Neutrophil (primary cell): ENCODE results near the gene CHST9.
"Not testable (repeated sequence)": the region's sequence is repeated elsewhere in the genome, so short reads cannot be mapped to it uniquely, and the experiment has no call there.

ENCODE experiments used
- H3K27ac ChIP-seq: fragments of 200-600 bp; sonication (generic); 2 replicates; pipeline ENCODE4 v1.5.1; 2016; ENCODE audit warnings: mild to moderate bottlenecking, moderate library complexity
- H3K27me3 ChIP-seq: fragments of 200-600 bp; sonication (generic); 2 replicates; pipeline ENCODE4 v1.6.0; 2016; ENCODE audit warnings: mild to moderate bottlenecking
- H3K36me3 ChIP-seq: fragments of 200-600 bp; sonication (generic); 2 replicates; pipeline ENCODE4 v1.5.1; 2017
- H3K4me1 ChIP-seq, 2 experiments: fragments of 200-600 bp in 1 of 2; sonication (generic) in 1 of 2; 1 replicate in 1 of 2; 2 replicates in 1 of 2; pipeline versions ENCODE4 v1.5.1 to v1.6.1; 2013 to 2016; ENCODE audit warnings: low read depth in 1 of 2, low read length in 1 of 2, mild to moderate bottlenecking in 1 of 2, moderate library complexity in 1 of 2; ENCODE audit not compliant: control insufficient read depth in 1 of 2, insufficient read depth in 1 of 2
- H3K4me3 ChIP-seq, 2 experiments: fragments of 200-600 bp in 1 of 2; sonication (generic) in 1 of 2; 1 replicate in 1 of 2; 2 replicates in 1 of 2; pipeline ENCODE4 v1.5.1; 2013 to 2016; ENCODE audit warnings: low read depth in 1 of 2, low read length in 1 of 2, mild to moderate bottlenecking in 1 of 2, moderate library complexity in 1 of 2
- H3K9me3 ChIP-seq: fragments of 200-600 bp; sonication (generic); 2 replicates; pipeline ENCODE4 v1.5.1; 2016
- TF ChIP-seq, protein P1 (sequence below): fragments of 200-600 bp; sonication (generic); IDR thresholded peaks from 2 replicates; pipeline ENCODE4 v1.5.1; 2016; ENCODE audit warnings: antibody characterized with exemption

Gene CHST9

GRCh38 chr18:26931659-26932058 is 253.4 kb downstream of the CHST9 start:
- Histone ChIP-seq H3K9me3 (no peaks in the 10 kb centered on the region), H3K27me3 (no peaks in the 10 kb centered on the region), H3K36me3 (no peaks in the 10 kb centered on the region), H3K4me3 (no peak overlapping the region), H3K4me1 (no peaks in the 10 kb centered on the region), H3K27ac (no peak overlapping the region)
- TF ChIP-seq, protein P1, sequence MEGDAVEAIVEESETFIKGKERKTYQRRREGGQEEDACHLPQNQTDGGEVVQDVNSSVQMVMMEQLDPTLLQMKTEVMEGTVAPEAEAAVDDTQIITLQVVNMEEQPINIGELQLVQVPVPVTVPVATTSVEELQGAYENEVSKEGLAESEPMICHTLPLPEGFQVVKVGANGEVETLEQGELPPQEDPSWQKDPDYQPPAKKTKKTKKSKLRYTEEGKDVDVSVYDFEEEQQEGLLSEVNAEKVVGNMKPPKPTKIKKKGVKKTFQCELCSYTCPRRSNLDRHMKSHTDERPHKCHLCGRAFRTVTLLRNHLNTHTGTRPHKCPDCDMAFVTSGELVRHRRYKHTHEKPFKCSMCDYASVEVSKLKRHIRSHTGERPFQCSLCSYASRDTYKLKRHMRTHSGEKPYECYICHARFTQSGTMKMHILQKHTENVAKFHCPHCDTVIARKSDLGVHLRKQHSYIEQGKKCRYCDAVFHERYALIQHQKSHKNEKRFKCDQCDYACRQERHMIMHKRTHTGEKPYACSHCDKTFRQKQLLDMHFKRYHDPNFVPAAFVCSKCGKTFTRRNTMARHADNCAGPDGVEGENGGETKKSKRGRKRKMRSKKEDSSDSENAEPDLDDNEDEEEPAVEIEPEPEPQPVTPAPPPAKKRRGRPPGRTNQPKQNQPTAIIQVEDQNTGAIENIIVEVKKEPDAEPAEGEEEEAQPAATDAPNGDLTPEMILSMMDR = no peak

DNA sequence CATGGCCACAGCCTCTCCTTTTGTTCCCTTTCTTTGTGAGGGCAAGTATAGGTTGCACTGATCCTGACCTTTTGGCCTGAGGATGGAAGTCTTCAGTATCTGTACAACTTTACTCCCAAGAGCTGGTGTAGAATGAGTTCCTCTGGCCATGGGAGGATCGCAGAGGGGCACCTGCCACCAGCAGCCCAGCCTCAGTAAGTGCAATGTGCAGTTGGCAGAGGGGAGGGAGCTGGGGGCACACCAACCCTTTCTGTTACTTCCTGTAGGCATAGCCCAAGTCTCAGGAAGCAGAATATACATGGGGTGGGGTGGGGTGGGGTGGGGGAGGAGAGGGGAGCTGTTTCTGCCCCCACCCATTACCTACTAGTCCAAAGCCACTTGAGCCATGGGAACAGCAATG is 254.5 kb downstream of the CHST9 start:
- Histone ChIP-seq H3K4me1 (no peaks in the 10 kb centered on the region), H3K9me3 (no peaks in the 10 kb centered on the region)
- TF ChIP-seq, protein P1 = no peak

GRCh38 chr18:26928670-26929313 is 256.3 kb downstream of the CHST9 start:
- Histone ChIP-seq H3K27ac (no peak overlapping the region), H3K9me3 (no peaks in the 10 kb centered on the region), H3K36me3 (no peaks in the 10 kb centered on the region), H3K4me1 (no peaks in the 10 kb centered on the region), H3K27me3 (no peaks in the 10 kb centered on the region), H3K4me3 (no peak overlapping the region)
- TF ChIP-seq, protein P1 = no peak

More for the DNA sequence above, 254.5 kb downstream of the CHST9 start:
- no peaks in the 10 kb centered on the region for H3K27me3 ChIP-seq
- no peak overlapping the region for H3K27ac ChIP-seq
- H3K36me3 ChIP-seq = no peaks in the 10 kb centered on the region
- no peak overlapping the region for H3K4me3 ChIP-seq

DNA sequence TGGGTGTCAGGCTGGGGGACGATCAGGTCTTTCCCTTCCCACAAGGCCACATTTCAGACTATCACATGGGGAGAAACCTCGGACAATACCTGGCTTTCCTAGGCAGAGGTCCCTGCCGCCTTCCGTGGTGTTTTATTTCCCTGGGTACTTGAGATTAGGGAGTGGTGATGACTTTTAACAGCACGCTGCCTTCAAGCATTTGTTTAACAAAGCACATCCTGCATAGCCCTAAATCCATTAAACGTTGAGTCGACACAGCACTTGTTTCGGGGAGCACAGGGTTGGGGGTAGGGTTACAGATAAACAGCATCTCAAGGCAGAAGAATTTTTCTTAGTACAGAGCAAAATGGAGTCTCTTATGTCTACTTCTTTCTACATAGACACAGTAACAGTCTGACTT is 257.3 kb downstream of the CHST9 start:
- not testable (repeated sequence) for H3K27ac ChIP-seq, H3K36me3 ChIP-seq, H3K4me3 ChIP-seq, H3K27me3 ChIP-seq, H3K9me3 ChIP-seq, H3K4me1 ChIP-seq

DNA sequence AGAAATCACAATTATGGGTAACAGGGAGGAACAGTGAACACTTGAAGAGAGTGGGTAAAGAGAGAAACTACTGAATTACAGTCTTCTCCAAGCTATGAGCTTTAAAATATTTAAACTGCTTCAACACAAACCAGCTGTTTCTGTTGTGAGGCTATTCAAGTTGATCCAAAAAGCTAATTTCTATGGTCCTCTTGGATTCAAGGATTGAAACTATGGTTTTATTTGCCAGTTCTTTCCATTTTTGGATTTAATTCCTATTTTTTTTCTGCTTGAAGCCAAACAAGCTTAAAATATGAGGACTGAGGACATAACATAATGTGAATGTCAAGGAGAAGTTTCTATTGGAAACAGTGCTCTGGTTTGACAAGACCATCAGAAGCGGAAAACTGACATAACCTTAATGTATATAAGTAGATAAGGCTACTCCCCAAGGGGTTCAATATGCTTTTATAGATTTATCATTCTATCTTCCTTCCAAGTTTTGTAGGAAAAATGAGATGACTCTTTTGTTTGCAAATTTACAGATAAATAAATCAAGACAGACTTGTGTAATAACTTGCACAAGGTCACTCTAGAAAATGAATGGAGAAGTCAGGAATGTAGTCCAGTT is 258.9 kb downstream of the CHST9 start:
- Histone ChIP-seq H3K4me1 (no peaks in the 10 kb centered on the region), H3K27ac (no peak overlapping the region), H3K36me3 (no peaks in the 10 kb centered on the region), H3K4me3 (no peak overlapping the region), H3K27me3 (no peaks in the 10 kb centered on the region), H3K9me3 (no peaks in the 10 kb centered on the region)
- TF ChIP-seq, protein P1 = no peak

GRCh38 chr18:26925313-26925712 is 259.8 kb downstream of the CHST9 start:
- H3K9me3 ChIP-seq = no peaks in the 10 kb centered on the region
- no peak overlapping the region for H3K4me3 ChIP-seq
- TF ChIP-seq, protein P1 = no peak
- no peaks in the 10 kb centered on the region for H3K27me3 ChIP-seq
- no peak overlapping the region for H3K27ac ChIP-seq
- H3K36me3 ChIP-seq = no peaks in the 10 kb centered on the region
- no peaks in the 10 kb centered on the region for H3K4me1 ChIP-seq
